HG03342 (cell line): ENCODE measurements around the gene GRID2.
A peak's percentile ranks its signal among the peaks of the same experiment; 100 is the strongest.
"Not testable (repeated sequence)": the region's sequence is repeated elsewhere in the genome, so short reads cannot be mapped to it uniquely, and the experiment has no call there.

Experiments
- ATAC-seq: cut with Tn5 transposase; IDR thresholded peaks from one replicate; pipeline ENCODE4 v1.9.1; 2021; ENCODE audit warnings: mild to moderate bottlenecking, moderate library complexity; ENCODE audit not compliant: unreplicated experiment

Gene GRID2

DNA sequence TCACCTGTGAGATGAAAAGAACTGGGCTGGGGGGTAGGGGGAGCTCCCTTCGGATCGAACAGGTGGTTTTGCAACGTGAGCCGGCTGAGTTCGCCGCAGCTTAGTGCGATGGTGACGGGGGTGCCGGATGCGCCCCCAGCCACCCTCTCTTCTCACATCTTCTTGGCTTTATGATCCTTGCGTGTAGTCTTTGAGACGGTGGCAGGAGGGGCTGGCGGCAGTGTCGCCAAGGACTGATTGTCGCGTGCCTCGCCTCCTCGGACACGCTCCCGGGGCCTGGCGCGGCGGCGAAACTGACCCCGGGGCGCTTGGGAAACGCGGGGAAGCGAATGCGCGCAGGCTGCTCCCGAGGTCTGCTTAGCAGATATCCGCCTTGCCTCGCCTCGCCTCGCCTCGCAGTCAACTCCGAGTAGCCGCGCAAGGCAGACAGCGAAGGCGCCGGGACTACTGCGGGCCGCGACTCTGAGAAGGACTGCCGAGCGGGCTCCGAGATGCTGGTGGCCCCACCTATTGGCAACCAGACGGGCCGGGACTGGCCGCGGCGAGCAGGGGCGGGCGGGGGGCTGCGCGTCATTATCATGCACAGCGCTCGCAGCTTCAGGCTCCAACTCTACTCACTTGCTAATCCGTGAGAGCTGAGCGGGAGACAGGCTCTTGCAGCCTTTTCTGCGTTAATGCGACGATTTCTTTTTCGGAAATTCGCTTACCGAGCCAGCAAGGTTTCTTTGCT lies 1.5 kb downstream of the GRID2 start:
- no peak for ATAC-seq

DNA sequence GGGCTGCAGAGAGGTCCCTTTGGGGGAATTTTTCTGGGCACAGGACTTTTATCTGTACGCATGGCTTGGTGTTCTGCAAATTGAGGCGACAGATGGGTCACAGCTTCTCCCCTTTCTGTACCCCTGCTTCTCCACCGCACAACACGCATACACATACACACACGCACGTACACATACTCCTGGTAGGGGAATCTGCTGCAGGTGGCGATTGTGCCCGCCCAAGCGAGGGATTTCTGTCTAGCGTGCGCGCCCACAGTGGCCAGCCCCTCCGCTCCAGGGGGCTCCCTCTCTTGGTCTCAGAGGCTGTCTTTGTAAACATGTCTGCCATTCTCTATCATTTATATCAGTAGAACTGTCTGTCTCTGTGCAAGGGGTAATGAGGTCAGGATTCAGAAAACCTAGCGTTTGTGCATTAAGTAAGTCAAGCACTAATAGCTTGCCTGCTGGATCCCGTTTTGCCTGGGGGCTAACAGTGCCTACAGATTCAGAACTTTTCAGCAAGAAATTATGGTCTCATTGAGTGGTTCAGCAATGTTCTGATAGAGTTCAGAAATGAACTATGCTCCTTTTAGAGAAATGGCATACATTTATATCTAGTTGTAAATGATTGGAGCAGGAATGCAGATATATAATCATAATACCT lies 2.2 kb downstream of the GRID2 start:
- no peak for ATAC-seq

DNA sequence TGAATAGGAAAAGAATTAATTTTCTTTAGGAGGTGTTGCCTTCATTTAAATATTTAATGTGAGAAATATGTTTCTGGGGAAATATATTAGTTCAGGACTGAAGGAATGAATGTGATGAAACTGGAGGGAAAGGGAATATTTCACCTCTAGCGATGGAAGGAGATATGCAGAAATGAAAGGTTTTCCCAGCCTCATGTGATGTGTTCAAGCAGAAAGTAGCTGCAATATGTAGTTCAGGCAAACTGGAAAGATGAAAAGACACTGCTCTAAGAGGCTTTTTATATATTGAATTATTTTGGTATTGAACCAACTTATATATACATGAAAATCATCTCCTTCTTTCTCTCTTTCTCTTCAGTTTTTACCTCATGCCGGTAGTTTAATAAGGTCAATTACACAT lies 3.4 kb downstream of the GRID2 start:
- no peak for ATAC-seq

DNA sequence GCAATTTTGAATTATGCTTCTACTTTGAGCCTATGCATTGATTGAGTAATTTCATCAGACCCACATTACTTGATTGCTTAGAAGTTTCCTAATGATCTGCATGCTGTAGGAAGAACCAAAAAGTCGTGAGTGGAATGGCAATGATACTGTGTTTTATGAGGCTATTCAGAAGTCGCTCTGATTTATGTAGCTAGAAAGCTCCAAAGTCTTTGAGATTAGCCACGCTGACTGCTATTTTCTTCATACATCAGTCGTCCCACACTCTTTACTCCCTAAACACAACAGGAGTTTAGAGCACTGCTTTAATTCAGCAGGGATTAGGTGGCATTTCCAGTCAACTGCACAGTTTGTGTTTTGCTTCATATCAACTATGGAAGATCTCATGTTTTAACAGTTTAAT lies 4.1 kb downstream of the GRID2 start:
- ATAC-seq = no peak

DNA sequence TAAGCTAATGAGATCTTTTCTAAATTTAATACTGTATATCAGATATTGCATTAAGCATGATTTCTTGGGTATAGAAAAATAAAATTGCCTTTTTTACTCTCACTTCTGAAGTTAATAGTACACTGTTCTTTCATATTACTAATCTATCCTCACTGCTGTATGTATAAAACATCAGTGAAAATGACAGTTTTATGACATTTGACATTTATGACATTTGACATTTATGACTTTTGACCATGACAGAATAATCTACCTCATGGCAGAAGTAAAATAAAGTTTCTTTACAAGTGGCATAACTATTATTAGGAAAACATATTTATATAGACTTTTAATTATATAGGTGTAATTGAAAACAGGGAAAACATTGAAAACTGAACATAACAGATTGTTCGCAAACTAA lies 13.3 kb downstream of the GRID2 start:
- ATAC-seq = no peak

DNA sequence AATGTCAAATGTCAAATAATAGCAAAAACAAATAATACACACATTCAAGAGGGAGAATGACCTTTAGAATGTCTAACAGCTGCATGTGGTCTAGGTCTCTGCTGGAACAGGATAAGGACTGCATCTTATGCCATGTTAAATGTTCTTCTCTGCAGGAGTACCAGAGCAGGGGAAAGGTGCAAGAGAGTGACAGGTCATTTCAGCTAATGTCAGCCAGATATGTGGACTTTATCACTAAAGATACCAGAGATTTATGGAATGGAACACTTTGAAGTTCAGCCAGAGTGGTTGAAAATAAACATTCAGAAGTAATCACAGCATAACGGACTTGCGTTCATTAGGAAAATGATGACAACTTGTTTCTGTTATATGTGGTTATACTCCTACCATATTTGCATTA lies 24.3 kb downstream of the GRID2 start:
- no peak for ATAC-seq

DNA sequence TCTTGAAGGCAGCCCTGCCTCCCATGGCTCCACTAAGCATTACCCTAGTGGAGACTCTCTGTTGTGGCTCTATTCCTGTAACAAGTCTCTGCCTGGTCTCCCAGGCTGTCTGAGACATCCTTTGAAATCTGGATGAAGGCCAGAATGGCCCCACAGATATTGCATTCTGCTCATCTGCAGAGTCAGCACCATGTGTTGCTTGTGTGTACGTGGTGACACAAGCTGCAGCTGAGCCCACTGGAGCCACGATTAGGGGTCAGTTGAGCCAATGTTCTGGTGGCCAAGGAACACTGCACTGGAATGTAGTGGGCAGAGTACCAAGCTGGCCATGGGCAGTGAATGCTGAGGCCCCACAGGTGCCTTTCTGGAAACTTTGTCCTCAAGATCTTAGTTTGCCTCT lies 29.2 kb downstream of the GRID2 start:
- no peak for ATAC-seq

DNA sequence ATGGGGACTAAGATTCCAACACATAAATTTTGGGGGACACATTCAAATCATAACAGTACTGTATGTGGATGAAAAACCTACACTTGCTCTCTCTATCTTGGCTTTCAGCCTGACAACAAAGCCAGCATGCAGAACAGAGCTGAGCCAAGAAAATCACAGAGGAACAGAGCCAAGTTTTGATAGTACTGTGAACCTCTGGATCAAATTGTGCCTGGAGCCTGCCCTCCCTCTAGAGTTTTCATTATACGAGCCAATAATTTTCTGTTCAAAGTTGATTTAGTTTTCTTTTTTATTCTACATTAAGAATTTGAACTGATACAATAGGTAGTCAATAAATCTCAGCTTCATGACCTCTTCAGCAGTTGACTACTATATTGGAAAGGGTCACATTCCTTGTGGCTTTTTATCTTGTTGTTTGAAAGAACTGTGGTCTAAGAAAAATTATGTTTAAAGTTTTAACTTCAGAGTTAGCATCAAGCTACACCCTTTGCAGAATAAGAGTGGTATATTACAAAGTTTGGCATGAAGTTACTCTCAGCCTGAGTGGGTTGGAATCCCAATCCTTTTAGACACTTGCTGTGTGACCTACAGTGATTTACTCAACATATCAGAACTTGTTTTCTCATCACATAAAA lies 31.1 kb downstream of the GRID2 start:
- no peak for ATAC-seq

DNA sequence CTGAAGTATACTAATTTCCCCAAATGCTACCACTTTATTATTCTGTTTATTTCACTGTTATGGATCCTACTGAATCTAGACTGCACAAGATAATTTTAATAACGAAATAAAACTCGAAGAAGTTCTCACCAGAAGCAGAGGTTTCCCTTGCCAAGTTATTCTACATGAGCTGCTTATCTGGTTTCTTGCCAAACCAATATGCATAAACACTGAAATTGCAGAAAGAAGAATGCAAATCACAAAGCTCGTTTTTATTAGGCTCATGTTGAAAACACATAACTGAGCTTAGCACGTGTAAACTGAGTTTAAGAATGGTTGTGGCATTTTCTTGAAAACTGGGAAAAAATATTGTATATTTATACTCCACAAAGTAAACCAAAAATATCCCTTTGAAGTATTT lies 35.9 kb downstream of the GRID2 start:
- ATAC-seq = no peak

DNA sequence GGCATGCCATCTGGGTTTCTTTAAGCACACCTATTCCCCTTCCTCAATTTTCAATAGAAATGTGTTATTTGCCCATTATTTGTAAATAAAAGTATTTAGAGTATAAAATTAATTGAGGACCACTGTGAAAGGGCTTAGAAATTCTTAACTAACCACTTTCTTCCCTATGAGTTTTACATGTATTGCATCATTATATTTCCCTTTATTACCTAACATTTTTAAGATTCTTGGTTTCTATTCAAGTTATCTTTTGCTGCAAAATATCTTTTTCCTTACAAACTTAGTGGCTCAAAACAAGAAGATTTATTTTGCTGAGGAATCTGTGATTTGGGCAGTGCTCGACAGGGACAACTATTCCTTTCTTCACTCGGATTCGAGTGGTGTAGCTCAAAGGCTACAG lies 40.5 kb downstream of the GRID2 start:
- no peak for ATAC-seq

DNA sequence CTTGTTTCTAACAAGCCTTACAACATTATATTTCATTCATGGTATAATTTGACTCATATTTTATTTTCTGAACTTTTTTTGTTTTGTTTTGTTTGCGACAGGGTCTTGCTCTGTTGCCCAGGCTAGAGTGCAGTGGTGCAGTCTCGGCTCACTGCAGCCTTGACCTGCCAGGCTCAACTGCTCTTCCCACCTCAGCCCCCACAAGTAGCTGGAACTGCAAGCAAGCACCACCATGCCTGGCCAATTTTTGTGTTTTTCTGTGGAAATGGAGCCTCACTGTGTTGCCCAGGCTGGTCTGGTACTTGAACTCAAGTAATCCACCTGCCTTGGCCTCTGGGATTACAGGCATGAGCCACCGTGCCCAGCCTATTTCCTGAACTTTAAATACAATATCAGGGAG lies 42.5 kb downstream of the GRID2 start:
- ATAC-seq = no peak

DNA sequence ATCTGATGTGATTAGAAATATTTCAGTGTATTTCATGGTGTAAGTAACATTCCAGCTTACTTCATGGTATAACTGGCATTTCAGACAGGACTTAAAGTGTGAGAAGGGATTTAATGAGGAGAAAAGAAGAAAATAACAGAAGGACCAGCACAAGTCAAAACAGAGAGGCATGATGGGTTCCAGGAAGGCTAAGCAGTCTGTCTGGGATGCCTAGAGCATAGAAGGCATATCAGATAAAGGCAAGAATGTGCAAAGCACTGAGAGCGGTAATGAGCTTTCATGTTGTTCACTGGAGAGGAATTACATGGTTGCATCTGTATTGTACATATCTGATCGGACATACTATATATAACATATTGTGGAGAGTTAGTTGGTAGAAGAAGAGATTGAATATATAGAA lies 54.2 kb downstream of the GRID2 start:
- no peak for ATAC-seq

DNA sequence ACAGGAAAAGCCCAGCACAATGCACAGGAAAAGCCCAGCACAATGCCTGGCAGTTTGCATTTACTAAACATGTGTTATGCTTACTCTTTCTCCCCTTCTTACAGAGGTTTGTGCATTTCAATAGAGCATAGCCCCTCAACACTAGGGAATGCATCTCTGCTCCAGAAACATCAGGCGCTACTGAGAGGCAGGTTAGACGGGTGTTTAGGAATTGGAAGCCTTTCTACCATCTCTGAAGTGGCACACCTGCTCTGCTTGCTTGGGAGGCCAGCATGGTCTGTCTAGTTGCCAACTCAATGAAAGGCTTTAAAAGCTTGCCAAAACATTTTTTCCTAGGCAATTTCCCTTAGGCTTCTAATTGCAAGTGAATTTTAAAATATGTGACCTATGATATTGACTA lies 55.7 kb downstream of the GRID2 start:
- no peak for ATAC-seq

DNA sequence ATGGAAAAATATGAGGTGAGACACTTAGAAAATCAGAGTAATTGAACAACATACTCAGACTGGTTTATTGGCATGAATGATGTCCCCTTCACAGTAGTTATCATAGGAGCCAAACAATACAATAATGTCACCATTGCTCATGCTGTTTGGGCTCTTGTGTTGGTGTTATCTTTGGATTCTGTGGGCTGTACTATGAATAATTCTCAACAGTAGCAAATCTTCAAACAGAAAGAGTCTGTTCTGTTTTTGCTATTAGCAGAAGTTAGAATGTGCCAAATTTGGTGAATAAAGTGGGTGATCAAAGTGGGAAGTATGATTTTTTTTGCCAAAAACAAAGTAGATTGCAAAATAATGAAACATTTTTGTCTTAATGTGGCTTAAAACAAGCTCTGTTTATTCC lies 58.3 kb downstream of the GRID2 start:
- ATAC-seq = no peak

DNA sequence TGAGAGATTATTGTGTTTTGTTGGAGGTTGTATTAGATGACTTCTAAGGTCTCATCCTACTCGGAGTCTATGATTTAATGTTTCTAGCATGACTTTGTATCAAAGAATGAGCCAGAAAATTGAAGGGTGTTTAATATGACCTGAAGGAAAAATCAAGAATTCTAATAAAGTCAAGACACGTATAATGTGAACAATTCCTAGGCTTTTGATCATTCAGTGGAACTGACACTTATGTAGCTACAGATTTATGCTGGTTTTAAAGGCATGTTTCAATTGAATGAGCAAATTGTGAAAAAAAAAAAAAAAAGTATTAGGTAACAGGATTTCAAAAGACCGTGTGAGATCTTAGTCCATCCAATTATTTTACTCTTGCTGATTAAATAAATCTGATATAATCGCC lies 64.9 kb downstream of the GRID2 start:
- ATAC-seq = no peak

DNA sequence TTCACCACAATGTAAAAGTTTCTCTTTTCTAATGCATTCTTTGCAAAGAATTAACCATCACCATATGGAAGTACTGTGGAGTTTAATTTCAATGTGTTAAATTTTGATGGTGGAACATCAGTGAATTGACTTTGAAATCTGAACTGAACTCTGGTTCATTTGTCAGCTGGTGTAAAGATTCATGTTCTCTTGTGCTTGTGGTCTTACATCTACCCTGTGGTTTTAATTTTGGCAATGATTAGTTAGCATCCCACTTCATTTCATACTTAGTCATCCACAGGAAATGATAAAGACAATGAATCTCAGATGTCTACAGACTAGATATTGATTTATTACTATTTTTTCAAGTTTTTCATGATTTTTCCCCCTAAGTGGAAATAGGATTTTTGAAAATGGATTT lies 77.8 kb downstream of the GRID2 start:
- no peak for ATAC-seq

DNA sequence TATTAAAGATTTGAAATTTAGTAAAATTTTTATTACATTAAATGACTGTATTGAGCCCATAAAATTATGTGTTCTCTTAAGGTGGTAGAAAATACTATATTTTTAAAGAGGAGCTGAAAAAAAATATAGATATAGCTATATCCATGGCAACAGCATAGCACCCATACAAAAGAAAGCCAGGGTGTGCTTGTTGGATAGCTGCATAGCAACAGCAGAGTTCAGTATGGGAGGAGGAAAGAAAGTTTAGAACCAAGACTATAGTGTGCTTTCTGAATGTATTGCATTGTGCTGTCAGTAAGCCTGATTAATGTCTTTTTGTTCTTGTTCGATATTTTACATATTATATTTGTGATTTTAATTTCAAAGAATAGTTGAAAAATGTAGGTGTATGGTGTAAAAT lies 78.4 kb downstream of the GRID2 start:
- ATAC-seq = no peak

DNA sequence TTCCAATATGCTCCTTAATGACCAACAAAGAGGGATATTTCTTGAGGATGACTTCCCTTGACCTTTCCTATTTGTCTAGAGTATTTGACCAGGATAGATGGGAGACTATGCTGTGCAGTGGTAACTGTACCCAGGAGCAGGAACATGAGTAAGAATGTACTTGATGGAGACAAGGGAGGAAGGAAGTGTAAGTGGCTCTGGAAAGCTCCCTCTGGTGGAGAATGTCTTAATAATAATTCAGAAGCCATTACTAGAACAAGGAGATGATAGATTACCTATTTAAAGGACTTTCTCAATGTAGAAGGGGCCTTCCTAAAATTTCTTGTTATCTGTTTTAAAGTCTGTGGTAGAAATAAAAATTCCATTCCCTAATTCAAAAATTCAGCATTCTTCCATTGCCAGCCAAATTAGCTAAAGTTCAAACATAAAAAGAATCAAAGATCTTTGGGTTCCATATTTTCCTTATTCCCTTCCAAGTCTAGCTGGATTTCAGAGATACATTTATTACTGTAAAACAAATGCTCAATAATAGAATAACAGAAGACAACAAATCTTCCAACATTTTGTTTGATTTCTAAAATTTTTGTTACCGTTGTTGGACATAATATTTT lies 83.8 kb downstream of the GRID2 start:
- peak; percentile 85 for ATAC-seq

DNA sequence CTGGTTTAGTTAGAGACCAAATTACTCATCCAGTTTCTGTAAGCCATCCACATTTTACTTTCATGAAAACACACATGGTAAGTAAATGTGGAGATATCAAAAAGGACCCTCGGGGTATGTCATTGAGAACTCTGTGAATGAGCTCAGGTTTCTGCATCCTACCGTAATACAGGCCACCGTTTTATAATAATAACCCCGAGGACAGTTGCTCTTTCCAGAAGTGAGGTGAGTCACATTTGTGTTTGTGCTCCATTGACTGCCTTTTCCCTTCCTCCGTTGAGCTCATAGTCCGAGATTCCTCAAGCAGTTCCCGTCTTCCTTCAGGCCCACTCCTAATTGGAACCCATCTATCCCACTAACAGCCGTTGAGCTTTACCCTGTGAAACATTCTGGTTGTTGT lies 95.3 kb downstream of the GRID2 start:
- ATAC-seq = no peak

DNA sequence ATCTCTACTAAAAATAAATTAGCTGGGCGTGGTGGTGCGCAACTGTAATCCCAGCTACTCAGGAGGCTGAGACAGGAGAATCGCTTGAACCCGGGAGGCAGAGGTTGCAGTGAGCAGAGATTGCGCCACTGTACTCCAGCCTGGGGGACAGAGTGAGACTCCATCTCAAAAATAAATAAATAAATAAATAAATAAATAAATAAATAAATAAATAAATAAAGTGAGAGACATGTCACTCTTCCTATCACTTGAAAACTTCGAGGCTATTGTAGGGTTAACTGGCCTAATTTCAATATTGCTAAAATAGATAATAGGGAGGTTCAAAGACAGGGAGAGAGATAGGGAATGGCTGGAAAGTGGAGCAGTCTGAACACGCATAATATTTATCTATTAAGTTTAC lies 99.8 kb downstream of the GRID2 start:
- ATAC-seq = not testable (repeated sequence)

DNA sequence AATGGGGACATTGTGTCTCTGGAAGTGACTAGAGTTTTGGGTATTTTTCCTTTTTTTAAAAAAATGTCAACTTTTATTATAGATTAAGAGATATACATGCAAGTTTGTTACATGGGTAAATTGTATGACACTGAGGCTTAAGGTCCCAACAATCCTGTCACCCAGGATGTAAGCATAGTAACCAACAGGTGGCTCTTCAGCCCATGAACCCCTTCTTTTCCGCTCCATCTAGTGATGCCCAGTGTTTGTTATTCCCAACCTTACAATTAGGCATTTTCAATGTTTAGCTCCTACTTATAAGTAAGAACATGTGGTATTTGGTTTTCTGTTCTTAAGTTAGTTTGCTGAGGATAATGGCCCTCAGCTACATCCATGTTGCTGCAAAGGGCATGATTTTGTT lies 102.7 kb downstream of the GRID2 start:
- ATAC-seq = no peak

DNA sequence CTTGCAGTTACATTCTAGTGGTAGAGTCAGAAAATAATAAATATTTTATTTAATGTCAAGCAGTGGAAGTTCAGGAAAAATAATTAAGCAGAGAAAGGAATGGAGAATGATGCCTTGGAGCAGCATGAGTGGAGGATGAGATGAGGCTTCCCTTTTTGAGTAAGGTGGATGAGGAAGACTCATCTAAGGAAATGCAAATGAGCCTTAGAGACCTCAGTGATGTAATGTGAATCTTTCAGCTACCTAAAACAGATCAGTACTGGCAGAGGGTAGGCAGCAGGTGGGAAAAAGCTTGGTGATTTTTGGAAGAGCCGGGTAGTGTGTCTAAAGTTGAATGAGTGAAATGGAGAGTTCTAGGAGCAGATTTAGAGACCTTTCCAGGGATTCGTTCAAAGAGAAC lies 118.2 kb downstream of the GRID2 start:
- peak; percentile 68 for ATAC-seq
